Measurements from ENCODE around the gene PAPSS2. TPM values are rescaled to one million over a fixed set of nuclear protein-coding genes. Genes with fewer than 3 reads are reported as not detected.

PAPSS2 gene
- total RNA-seq, 1 experiment from 2014 or later = 24.5 TPM

GRCh38 chr10:87781545-87781944 is 121.9 kb downstream of the PAPSS2 start:
- H3K9me3 Mint-ChIP-seq = no peaks in the 10 kb centered on the region
- Histone ChIP-seq H4K8ac (replicated peaks; ENCODE audit: insufficient read length, low read depth, low read length) (no peak overlapping the region), H3T11ph (ENCODE audit: low read length) (no peak overlapping the region), H3K27ac (ENCODE audit: insufficient read length, low read depth, low read length) (no peak overlapping the region), H2BK5ac (ENCODE audit: insufficient read length, low read length) (no peak overlapping the region), H2BK12ac (ENCODE audit: insufficient read length, low read depth, low read length) (no peak overlapping the region), H3K9ac (ENCODE audit: extremely low read depth, insufficient read length, low read length) (no peak overlapping the region), H2BK120ac (ENCODE audit: low read depth, low read length, poor library complexity, severe bottlenecking) (no peak overlapping the region), H3K14ac (ENCODE audit: insufficient read depth, low read length) (no peak overlapping the region), H2AFZ (ENCODE audit: low read length) (no peak overlapping the region), H3K4me1 (ENCODE audit: insufficient read depth, low read length) (no peaks in the 10 kb centered on the region), H3K23me2 (ENCODE audit: insufficient read length, low read depth, low read length, poor library complexity, severe bottlenecking) (no peaks in the 10 kb centered on the region), H4K91ac (ENCODE audit: insufficient read length, low read depth, low read length) (no peak overlapping the region), H3K23ac (ENCODE audit: insufficient read length, low read depth, low read length) (no peak overlapping the region), H2BK15ac (ENCODE audit: low read depth, low read length) (no peak overlapping the region), H3K4ac (ENCODE audit: low read depth, low read length) (no peak overlapping the region), H2BK20ac (ENCODE audit: low read depth, low read length, poor library complexity, severe bottlenecking) (no peak overlapping the region), H3K79me2 (ENCODE audit: insufficient read depth, low read length) (no peaks in the 10 kb centered on the region), H3K27me3 (ENCODE audit: insufficient read depth, low read length) (no peaks in the 10 kb centered on the region), H4K20me1 (ENCODE audit: control insufficient read depth, insufficient read depth, insufficient read length) (no peaks in the 10 kb centered on the region), H3K79me1 (ENCODE audit: insufficient read depth, low read depth, low read length, poor library complexity, severe bottlenecking) (peaks cover 2% of the 10 kb centered on the region), H3K56ac (ENCODE audit: insufficient read length, low read depth, low read length) (no peak overlapping the region), H4K5ac (ENCODE audit: insufficient read length, low read depth, low read length) (no peak overlapping the region), H3K18ac (ENCODE audit: insufficient read length, low read depth, low read length) (no peak overlapping the region), H2AK5ac (ENCODE audit: insufficient read length, low read length) (no peak overlapping the region), H3K4me2 (ENCODE audit: insufficient read depth, insufficient read length, low read length) (no peak overlapping the region), H3K9me3 (ENCODE audit: control insufficient read depth, low read depth, low read length) (no peaks in the 10 kb centered on the region)
- H3K27ac Mint-ChIP-seq = no peak overlapping the region
- H3K27me3 Mint-ChIP-seq (ENCODE audit: low read depth) = no peaks in the 10 kb centered on the region
- TF ChIP-seq CTCF (conservative IDR thresholded peaks at IDR 0.05) = no peak
- H3K36me3 Mint-ChIP-seq (ENCODE audit: insufficient read depth in 1 of 3, low read depth in 3 of 3) = peaks cover 17 to 38% (median 22%) of the 10 kb centered on the region in 3 experiments; a peak in 6 of 7 replicates
- H3K4me1 Mint-ChIP-seq = no peaks in the 10 kb centered on the region
- WGBS (ENCODE audit: extremely low coverage, insufficient read length, low lambda C conversion rate) = no CpG with 5 or more reads among the region's 2 CpGs
- H3K4me3 Mint-ChIP-seq = no peak overlapping the region
- no peak for DNase-seq

Measured in H9 (cell line).